HG02870 (cell line): ENCODE data around the gene HAP1.
A peak's percentile ranks its signal among the peaks of the same experiment; 100 is the strongest.
"Not testable (repeated sequence)": the region's sequence is repeated elsewhere in the genome, so short reads cannot be mapped to it uniquely, and the experiment has no call there.

Experiments used
- ATAC-seq: cut with Tn5 transposase; IDR thresholded peaks from one replicate; pipeline ENCODE4 v1.9.1; 2021; ENCODE audit warnings: mild to moderate bottlenecking, moderate library complexity; ENCODE audit not compliant: unreplicated experiment

Gene HAP1

GRCh38 chr17:41692722-41693521 is 41.5 kb downstream of the HAP1 start:
- ATAC-seq: no peak

GRCh38 chr17:41691031-41691777 is 43.2 kb downstream of the HAP1 start:
- ATAC-seq: no peak

GRCh38 chr17:41690497-41690896 is 43.9 kb downstream of the HAP1 start:
- no peak for ATAC-seq

- ATAC-seq: no peak
Observed at GRCh38 chr17:41689497-41690299, 44.7 kb downstream of the HAP1 start.

GRCh38 chr17:41688641-41689496 is 45.6 kb downstream of the HAP1 start, which contains the start of gene EIF1:
TSS of gene EIF1 (plus strand) at chr17:41688885. CDS start at chr17:41689039, 154 bp downstream.
- peak; percentile 63 for ATAC-seq

GRCh38 chr17:41687828-41688640 is 46.4 kb downstream of the HAP1 start:
- ATAC-seq: no peak

GRCh38 chr17:41686281-41686680 is 48.2 kb downstream of the HAP1 start:
- no peak for ATAC-seq

- not testable (repeated sequence) for ATAC-seq
Observed at GRCh38 chr17:41685753-41686152, 48.7 kb downstream of the HAP1 start.

GRCh38 chr17:41684035-41684434 is 50.4 kb downstream of the HAP1 start:
- no peak for ATAC-seq

GRCh38 chr17:41683441-41684007 is 50.9 kb downstream of the HAP1 start:
- no peak for ATAC-seq

GRCh38 chr17:41682631-41683030 is 51.8 kb downstream of the HAP1 start:
- ATAC-seq: no peak

GRCh38 chr17:41681776-41682175 is 52.7 kb downstream of the HAP1 start:
- no peak for ATAC-seq

GRCh38 chr17:41680426-41681040 is 53.9 kb downstream of the HAP1 start:
- ATAC-seq: no peak

- no peak for ATAC-seq
Observed at GRCh38 chr17:41679740-41680425, 54.6 kb downstream of the HAP1 start.

- peak; percentile 76 for ATAC-seq
Observed at GRCh38 chr17:41678907-41679739, 55.3 kb downstream of the HAP1 start.

- no peak for ATAC-seq
Observed at GRCh38 chr17:41678411-41678906, 56.0 kb downstream of the HAP1 start.

GRCh38 chr17:41676058-41676419 is 58.4 kb downstream of the HAP1 start:
- ATAC-seq: no peak
